GM21390 (cell line): Measurements from ENCODE around the gene ZNF366.
A peak's percentile ranks its signal among the peaks of the same experiment; 100 is the strongest.

ENCODE experiments used
- ATAC-seq: cut with Tn5 transposase; IDR thresholded peaks from one replicate; pipeline ENCODE4 v1.9.1; 2021; ENCODE audit not compliant: unreplicated experiment

ZNF366 gene

DNA sequence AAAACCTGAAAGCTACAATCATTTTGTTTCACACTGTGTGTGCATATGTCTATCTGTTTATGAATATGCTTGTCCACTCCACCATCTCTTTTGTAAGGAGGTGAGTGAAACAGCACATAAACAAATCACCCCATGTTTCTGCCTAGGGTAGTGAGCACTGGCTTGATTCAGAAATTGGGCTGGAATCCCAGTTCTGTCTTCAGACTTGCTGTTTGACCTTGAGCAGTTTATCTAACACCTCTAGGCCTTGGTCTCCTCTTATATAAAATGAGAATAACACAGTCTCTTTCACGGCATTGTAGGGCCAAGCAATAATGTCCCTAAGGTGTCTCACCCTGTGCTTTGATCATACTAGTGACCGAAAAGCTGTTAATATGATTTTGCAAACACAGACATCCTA is 61.2 kb downstream of the ZNF366 start:
- ATAC-seq = no peak

DNA sequence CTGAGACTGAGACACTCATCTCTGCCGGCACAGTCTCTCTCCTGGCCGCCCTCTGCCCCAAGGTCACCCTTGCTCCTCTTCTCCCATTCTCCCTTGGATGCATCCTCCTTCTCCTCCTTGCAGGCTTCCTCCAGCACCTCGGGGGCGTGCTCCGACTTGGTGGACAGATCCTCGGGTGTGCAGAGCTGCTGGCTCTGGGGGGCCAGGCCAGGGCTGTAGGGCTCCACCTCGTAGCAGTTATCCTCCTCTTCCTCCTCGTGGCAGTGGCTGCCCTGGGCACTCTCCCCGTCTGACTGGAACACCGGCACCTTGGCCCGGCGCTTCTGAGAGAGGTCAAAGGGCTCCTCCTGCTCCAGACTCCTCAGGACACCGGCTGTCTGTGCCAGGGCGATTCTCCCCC is 63.3 kb downstream of the ZNF366 start:
- ATAC-seq = no peak

DNA sequence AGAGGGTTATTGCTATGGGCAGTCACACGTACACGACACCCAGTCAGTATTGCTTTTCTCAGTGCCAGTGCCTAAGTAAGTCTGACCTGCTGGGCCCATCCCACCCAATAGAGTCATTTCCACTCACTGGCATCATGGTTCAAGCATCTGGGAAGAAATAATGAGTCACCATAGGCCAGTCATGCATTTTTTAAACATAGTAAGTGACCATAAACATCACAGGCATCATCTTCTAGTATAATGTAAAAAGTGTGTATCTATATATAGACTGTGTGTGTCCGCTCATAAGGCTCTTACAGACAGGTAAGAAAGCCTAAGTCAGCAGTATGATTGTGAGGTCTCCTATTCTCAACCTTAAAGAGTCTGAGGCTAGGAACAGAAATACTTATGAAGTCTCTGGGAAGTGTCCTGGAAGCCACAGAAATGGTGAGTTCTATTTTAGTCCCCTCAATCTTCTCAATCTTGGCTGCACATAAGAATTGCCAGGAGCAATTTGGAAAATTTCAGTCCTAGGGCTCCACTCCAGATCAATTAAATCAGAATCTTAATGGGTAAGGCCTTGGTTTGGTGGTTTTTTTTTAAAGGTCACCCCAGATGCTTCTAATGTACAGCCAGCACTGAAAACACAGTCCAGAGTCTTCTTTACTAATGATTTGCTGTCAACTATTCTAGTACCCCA is 65.2 kb downstream of the ZNF366 start:
- no peak for ATAC-seq

DNA sequence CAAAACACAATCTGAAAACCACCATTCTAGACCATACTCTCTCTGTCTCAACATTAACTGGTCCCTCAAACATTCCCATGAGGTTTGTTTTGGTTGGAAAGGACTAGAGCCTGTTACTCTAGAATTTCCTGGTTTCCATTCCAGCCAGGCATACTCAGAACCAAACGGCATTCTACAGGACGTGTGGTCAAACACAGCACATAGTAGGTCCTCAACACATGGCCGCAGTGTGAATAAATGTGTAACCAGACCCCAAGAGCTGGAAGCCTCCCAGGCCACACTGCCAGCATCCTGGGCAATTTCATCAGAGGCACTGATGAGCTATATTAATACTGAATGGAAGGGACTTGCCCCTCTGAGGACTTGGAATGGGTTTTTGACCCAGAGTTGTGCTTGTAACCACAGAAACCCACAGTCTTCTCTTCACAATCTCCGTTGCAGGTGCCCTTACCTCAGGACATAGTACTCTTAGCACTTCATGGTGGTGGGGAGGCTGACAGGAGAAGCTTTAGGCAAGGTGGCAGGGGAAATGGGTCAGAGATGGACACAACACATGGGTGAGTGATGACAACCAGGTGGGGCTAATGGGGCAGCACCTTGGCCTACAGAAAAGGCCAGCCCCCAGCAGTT is 66.0 kb downstream of the ZNF366 start:
- no peak for ATAC-seq

DNA sequence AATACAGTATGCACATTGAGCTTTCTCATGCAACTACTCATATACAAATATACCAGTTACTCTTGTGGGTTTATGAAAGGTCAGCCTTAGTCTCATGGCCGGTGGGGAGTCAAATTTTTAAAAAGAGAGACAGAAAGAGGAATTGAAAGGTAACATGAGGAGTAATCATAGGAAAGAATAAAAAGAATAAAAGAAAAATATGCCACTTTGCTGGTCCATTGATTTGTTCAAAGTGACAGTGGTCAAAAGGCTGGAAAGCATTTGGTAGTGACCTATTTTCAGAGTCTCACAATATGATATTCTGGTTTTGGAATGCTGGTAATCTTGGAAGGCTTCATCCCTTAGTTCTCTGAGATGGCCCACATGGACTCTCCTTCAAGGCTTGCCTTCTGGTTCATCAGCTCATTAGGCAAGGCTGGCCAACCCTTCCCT is 67.0 kb downstream of the ZNF366 start:
- ATAC-seq = peak; percentile 64

DNA sequence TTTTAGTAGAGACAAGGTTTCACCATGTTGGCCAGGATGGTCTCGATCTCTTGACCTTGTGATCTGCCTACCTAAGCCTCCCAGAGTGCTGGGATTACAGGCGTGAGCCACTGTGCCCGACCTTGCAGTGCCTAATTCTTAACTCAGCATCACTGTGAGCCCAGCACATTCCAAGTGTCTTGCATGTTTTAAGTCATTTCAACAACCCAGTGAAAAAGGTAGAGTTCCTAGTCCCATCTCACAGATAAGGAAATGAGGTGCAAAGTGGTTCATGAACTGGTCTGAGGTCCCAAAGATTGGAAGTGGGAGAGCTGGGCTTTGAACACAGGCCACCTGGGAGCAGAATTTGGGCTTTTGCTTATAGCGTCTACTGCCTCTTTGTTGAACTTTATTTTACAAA is 68.0 kb downstream of the ZNF366 start:
- ATAC-seq = no peak

DNA sequence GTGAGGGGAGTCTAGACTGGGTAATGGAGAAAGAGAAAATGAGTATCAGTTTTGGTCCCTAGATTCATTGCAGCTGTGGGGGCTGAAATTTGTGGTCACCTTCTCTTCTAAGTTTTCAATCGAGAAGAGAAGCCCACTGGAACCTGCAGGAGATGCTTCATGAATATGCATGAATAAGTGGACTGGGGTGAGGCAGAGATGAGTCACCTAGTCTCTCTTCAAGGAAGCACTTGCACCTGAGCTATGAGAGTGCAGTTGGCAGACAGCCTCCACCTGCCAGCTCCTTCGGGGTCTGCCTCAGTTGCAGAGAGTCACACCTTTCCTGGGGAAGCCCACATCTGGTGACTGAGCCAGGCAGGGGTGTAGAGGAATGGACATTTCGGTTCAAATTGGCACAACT is 69.1 kb downstream of the ZNF366 start:
- ATAC-seq = no peak

DNA sequence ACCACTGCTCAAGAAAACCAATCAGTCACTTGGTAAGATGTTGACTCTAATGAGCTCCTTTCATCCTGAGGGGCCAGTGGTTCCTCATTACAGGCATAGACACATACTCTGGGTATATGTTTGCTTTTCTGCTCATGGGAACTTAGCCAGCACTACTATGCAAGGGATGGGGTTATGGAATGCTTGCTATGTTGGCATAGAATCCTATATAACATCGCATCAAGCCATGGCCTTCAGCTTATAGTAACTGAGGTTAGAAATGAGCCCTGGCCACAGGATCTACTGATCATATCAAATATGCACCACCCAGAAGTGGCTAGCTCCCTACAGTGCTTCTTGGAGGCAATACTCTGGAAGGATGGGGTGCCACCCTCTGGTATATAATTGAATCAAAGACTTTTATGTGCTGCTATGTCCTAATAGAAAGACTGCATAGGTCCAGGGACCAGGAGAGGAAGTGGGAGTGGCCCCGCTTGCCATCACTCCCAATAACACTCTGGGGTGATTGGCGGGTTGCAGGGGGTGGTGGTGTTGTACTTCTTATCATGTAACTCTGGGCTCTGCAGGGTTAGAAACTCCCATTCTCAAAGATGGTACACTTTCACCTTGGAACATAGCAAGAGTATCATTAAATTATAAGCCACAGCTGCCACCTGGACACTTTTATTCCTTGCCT is 70.3 kb downstream of the ZNF366 start:
- no peak for ATAC-seq

DNA sequence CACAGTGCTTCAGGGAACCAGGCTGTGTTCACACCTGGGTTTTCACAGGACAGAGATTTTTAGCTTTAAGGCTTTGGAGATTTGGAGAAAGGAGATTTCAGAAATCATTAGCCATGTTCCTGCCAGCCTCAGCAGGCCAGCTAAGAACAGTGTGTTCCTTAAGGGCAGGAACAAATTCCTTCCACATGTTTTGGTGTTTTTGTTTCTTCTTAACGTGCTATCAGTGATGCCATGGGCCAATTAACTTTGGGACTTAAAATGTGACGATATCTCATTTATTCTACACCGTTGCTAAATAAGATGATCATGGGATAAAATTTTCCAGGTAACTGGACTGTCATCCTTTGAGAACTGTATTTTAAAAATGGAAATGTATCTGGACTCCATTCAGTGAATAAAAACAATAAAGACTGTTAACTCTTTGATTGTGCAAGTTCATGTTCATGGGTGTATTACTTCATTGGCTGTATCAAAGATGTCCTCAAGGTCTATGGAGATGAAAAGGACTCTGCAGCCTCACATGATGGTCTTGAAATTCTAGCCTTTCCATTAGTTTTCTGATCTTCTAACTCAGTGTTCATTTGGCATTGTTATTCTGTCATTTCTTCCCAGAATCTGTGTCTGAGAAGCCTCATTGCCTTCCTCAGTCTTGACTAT is 72.3 kb downstream of the ZNF366 start:
- no peak for ATAC-seq

DNA sequence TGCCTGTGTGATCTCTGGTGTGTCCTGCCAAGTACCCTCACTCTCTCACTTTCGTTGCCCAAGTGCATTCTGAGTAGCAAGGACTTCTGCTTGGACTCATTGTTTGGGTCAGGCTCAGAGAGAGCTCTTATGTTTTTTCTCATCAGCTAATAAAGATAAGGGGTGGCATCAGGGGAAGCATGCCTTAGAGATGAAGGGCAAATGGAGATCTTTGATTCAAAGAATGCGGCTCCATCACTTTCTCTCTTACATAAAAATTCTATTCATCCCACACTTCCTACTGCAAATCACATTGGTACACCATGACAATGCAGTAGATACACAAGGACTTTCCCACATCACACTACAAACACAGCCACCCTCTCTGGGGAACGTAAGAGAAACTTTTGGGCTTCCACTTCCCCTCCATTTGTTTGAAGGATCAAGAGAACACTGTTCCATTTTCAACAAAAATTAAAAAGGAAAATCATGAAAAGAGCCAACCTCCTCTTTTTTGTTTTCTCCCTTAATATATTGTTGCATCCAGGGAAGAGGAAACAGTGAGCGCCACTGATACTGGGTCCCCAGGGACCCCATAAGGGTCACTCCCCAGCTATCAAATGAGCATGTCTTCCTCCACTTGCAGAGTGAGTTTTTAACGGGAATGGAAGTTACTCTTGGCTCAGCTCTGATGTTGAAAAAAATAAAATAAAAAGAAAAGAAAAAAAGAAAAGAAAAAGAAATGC is 73.0 kb downstream of the ZNF366 start:
- no peak for ATAC-seq

DNA sequence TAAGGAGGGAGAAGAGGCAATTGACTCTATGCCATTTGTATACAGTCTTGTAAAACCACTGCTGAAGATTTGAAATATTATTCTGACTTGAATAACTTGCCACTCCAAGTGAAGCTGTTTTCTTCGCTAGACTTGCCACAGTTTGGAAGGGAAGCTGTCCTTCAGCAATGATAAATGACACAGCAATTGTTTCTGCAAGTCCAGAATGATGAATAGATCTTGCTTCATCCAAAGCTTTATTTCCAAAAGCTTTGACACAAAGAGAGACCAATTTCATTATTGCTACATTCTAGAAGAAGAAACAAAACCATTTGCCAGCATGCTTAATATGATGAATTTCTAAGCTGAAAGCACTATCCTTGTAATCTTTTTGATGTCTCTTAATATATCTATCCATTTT is 73.7 kb downstream of the ZNF366 start:
- ATAC-seq = no peak

DNA sequence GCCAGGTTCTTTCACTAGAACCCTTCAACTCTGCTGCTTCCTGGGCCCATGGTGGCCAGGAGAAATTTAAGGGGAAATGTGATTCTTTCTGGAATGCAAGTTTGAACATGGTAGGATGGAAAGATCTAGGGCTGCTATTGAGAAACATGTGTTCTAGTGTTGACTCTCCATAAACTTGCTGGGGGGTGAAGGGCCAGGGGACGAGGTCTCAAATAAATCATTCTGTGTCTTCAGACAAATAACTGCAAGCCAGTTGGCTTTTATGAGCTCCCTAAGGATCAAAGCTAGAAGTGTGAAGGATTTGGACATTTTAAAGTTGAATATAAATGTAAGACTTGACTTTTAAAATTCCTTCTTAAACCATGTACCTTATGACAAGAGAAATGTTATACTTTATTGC is 78.5 kb downstream of the ZNF366 start:
- no peak for ATAC-seq

DNA sequence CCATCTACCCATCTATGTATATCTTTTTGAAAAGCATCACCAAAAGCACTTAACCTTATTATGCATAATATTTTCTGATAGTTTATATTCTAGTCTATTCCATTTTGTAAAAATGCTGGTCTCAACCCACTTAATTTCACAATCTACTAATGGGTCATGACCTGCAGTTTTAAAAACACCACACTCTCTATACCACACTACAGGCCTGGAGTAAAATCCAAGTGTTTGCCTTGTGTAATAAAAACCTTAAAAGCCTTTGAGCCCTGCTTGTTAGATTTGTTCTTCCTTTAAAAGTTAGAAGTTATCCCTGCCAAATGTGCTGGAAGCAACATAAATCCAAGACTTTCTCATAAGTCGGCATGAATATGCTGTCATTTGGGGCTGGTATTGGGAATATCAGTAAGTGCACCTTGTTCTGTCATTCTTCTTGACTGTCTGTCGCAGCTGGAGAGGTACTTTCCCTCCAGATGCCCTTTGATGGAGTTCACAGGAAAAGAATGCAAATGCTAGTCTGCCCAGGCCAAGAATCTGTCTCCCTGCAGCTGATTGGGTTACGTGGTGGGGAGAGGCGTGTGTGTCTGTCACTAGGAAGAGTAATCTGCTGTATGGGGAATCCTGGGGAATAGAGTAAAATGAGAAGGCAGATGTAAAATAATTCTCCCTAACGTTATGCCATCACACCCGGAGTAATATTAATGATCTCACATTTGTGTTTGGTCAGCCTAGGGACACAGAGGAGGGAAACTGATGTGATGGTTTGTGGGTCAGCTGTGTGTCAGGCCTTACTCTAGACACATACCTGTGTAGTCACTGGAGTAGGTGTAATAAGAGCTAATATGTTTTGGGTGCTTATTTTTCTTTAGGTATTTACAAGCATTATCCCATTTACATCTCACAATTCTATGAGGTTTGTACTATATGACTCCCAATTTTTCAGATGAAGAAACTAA is 79.4 kb downstream of the ZNF366 start:
- ATAC-seq = no peak

DNA sequence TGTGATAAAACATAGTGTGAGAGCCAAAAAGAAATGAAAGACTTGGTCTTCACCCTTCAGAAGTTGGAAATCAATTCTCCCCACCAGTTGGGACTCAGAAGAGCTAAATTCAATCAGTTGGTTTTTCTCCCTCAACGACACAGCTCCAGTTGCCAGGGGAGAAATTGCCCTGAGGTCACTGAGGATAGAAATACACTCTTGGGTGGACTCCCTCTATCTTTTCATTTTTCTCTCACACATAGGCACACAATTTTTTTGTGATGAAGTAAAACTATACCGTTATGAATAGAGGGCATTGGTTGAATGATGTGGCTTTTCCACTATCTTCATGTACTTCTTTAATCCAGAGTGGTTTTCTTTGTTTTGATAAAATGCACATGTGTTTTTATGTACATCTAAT is 80.2 kb downstream of the ZNF366 start:
- ATAC-seq = no peak

DNA sequence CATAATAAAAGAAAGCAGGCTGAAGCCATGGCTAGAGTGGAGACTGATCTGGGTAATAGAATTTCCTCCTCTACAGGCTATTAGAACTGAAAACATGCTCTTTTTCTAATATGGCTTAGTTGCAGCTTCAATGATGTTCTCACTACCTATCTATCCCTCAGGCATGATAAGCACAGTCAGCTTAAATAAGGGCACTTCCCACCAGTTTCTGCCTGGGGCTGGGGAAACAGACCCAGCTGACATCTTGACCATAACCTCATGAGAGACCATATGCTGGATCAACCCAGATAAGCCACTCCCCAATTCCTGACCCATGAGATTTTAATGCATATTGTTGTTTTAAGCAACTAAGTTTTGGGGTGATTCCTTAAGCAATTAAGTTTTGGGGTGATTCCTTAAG is 81.2 kb downstream of the ZNF366 start:
- no peak for ATAC-seq

DNA sequence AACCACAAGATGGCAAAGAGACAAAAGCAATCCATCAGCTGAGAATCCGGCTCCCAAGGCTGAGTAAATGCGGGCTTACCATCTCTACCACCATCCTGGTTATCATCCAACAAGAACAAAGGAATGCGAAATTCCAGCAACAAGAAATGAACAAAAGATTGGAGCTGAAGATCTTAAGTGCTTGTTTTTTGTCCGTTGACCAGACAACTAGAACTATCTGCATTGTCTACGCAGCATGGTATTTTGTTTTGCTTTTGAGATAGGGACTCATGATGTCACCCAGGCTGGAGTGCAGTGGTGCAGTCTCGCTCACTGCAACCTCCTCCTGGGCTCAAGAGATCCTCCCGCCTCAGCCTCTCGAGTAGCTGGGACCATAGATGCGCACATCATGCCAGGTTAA is 88.9 kb downstream of the ZNF366 start:
- ATAC-seq = no peak

DNA sequence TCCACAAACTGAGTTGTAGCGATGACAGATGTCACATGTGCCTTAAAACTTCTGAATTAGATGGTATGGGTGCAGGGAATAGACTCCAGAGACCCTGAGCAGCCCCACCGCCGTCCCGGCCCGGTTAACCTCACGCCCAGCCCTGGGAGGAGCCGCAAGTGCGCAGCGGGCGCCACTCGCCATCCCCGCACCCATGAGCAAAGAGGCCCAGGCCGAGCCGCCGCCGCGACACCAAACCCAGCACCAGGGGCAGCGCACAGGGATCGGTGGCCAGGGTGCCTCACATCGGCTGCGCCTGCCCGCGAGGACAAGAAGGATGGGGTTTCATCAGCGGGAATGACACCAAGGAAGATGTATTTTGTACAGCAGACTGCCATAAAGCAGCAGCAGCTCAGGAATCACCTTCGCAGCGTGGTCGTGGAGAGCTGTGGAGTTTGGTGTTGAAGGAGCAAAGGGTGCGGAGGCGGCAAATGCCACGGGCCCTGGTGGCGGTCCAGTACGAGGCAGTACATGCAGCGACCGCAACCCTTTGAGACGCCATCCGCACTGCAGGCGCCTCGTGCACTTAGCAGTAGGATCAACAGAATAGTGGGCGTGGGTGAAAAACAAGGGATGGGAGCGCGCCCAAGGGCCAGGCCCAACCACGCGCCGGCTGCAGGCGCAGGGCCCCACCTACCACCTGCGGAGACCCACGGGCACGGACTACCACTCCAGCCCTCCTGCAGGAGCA is 89.7 kb downstream of the ZNF366 start:
- ATAC-seq = no peak

DNA sequence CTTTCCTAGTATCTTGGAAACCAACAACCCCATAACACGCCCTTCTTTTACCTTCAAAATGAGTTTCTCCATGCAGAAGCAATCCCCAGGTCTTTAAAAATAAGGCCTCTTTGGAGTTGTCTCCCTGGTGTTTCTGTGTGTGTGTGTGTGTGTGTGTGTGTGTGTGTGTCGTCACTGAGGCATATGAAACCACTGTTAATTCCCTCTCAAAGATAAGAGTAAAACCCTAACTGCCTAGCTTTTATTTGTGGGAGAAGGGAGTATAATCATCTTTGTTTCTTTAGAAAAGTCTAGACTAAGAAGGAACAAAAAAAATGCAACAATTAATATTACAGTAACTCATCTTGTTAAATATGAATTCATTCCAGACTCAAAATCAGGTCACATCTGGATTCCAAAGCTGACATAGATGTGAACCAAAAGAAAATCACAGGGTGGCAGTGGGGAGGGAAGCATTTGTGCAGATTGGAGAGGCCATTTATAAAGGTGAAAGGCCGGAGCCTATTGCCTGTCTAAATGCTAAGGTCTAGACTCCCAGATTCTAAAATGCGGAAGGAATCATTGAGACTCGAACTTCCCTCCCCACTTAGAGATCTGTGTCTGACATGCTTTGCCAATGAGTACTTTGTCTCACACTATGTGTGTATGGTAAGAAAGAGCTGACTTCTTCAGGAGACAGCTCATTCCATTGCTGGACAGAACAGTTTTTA is 91.4 kb downstream of the ZNF366 start:
- no peak for ATAC-seq
